Lower lobe of right lung (tissue), 2 donors: Measurements from ENCODE around the gene RPL15. TPM values are rescaled to one million over a fixed set of nuclear protein-coding genes. Genes with fewer than 3 reads are reported as not detected.

Experiments
- ATAC-seq, 2 donors: fragments of 200-7000 bp; cut with Tn5 transposase; one replicate each; pipeline ENCODE4 v1.9.1; 2020 to 2022; ENCODE audit warnings: mild to moderate bottlenecking in 2 of 2, moderate library complexity in 2 of 2
- DNase-seq: peaks from one replicate; pipeline ENCODE4 v3.0.0-alpha.2; 2020
- H3K27ac ChIP-seq: fragments of 200-600 bp; one replicate; pipeline ENCODE4 v1.8.0; 2022
- H3K27me3 ChIP-seq: fragments of 200-600 bp; one replicate; pipeline ENCODE4 v1.8.0; 2022; ENCODE audit warnings: low read depth
- H3K36me3 ChIP-seq: fragments of 200-600 bp; one replicate; pipeline ENCODE4 v1.8.0; 2022; ENCODE audit warnings: mild to moderate bottlenecking
- H3K4me1 ChIP-seq: fragments of 200-600 bp; one replicate; pipeline ENCODE4 v1.8.0; 2022
- H3K4me3 ChIP-seq: fragments of 200-600 bp; one replicate; pipeline ENCODE4 v1.8.0; 2022; ENCODE audit warnings: mild to moderate bottlenecking
- H3K9me3 ChIP-seq: fragments of 200-600 bp; one replicate; pipeline ENCODE4 v1.8.0; 2022
- intact Hi-C: fragments of 100-400 bp; cut with DNase I; formaldehyde crosslinking; loops from one replicate; pipeline ENCODE4 v1.11.0; 2022
- total RNA-seq: library from RNA; stranded (reverse); fragmentation: NEBNext Ultra II Directional; extraction: Animal tissue kit (Norgen Biotek cat#: 25700); gene quantifications from one replicate; pipeline ENCODE4 v1.2.1, GENCODE V29; 2021
- TF ChIP-seq, protein P1 (sequence below): fragments of 200-600 bp; IDR thresholded peaks from one replicate; pipeline ENCODE4 v1.8.0; 2022; ENCODE audit warnings: antibody characterized with exemption, mild to moderate bottlenecking
- donor health status: DM: no; HTN: yes; CAD: no; lungs with severe emphysema.

RPL15 gene
- total RNA-seq, 1 donor from 2014 or later: 1,413 TPM

DNA sequence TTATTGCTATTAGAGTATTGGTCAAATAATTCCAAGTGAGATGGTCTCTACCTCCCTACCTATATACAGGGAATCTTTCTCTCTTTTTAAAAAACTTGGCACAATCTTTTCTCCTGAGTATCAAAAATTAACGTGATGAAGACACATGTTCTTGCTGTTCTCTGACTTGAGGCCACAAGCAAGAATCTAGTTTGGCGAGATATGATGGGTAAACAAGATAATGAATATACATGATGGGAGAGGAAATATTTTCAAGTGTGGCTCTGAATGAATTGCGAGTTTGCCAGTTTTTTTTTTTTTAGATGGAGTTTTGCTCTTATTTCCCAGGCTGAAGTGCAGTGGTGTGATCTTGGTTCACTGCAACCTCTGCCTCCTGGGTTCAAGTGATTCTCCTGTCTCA is 39.8 kb downstream of the RPL15 start:
- intact Hi-C loops: no loop called here
- DNase-seq (no peak), ATAC-seq (no peak)
- no peak overlapping the region for H3K27ac ChIP-seq
- H3K27me3 ChIP-seq: no peaks in the 10 kb centered on the region
- H3K4me3 ChIP-seq: no peak overlapping the region
- peaks cover 43% of the 10 kb centered on the region for H3K36me3 ChIP-seq
- TF ChIP-seq, protein P1, sequence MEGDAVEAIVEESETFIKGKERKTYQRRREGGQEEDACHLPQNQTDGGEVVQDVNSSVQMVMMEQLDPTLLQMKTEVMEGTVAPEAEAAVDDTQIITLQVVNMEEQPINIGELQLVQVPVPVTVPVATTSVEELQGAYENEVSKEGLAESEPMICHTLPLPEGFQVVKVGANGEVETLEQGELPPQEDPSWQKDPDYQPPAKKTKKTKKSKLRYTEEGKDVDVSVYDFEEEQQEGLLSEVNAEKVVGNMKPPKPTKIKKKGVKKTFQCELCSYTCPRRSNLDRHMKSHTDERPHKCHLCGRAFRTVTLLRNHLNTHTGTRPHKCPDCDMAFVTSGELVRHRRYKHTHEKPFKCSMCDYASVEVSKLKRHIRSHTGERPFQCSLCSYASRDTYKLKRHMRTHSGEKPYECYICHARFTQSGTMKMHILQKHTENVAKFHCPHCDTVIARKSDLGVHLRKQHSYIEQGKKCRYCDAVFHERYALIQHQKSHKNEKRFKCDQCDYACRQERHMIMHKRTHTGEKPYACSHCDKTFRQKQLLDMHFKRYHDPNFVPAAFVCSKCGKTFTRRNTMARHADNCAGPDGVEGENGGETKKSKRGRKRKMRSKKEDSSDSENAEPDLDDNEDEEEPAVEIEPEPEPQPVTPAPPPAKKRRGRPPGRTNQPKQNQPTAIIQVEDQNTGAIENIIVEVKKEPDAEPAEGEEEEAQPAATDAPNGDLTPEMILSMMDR: no peak
- no peaks in the 10 kb centered on the region for H3K9me3 ChIP-seq
- peaks cover 24% of the 10 kb centered on the region for H3K4me1 ChIP-seq

DNA sequence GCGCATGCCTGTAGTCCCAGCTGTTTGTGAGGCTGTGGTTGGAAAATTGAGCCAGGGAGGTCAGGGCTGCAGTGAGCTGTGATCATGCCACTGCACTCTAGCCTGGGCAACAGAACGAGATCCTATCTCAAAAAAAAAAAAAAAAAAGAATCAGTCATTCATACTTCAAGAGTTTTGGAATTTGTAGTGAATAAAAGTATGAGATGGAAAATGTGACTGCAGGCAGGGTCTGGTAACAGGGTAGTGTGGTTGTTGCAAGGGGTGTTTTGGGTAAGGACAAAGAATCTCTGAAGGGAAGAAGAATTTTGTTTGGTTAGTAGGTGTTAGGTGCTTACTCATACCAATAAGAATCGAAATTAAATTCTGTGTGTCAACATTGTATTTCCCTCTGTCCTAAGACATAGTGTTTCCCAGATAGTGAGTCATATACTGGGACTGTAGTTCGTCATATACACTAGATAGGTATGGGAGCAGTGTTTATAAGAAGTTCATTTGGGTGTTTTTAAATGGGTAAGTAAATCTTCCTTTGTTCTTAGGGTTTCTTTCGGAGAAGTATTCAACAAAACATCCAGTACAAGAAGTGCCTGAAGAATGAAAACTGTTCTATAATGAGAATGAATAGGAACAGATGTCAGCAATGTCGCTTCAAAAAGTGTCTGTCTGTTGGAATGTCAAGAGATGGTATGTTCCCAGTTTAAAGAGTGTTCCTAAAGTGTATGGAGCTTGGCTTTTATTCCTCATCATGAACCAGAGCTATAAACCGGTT is 42.4 kb downstream of the RPL15 start:
- H3K27me3 ChIP-seq: no peaks in the 10 kb centered on the region
- intact Hi-C loops: no loop called here
- DNase-seq (no peak), ATAC-seq (peak; percentile 65 to 90)
- H3K4me1 ChIP-seq: peaks cover 7% of the 10 kb centered on the region
- TF ChIP-seq, protein P1: no peak
- H3K9me3 ChIP-seq: no peaks in the 10 kb centered on the region
- peaks cover 68% of the 10 kb centered on the region for H3K36me3 ChIP-seq
- H3K27ac ChIP-seq: no peak overlapping the region
- H3K4me3 ChIP-seq: no peak overlapping the region

DNA sequence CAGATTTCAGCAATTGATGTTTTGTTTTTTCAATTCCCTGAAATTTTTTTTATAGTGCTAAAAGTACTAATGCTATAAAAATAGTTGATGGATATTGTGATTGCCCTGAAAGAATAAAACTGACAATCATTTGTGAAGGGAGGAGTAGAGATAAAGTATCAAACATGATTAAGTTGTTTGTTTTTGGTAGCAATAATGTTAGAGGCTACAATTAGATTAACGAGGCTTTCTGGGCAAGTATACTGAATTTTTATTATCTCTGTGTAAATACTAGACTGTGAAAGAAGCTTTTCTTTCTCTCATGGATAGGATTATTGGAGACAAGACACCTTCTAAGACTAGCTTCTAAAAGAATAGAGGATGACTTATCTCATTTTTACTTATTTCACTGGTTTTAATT is 43.7 kb downstream of the RPL15 start:
- ATAC-seq: no peak
- intact Hi-C loops: no loop called here
- Histone ChIP-seq H3K9me3 (no peaks in the 10 kb centered on the region), H3K4me1 (no peaks in the 10 kb centered on the region), H3K27me3 (no peaks in the 10 kb centered on the region), H3K36me3 (peaks cover 74% of the 10 kb centered on the region), H3K4me3 (no peak overlapping the region), H3K27ac (no peak overlapping the region)
- DNase-seq: no peak
- TF ChIP-seq, protein P1: no peak

DNA sequence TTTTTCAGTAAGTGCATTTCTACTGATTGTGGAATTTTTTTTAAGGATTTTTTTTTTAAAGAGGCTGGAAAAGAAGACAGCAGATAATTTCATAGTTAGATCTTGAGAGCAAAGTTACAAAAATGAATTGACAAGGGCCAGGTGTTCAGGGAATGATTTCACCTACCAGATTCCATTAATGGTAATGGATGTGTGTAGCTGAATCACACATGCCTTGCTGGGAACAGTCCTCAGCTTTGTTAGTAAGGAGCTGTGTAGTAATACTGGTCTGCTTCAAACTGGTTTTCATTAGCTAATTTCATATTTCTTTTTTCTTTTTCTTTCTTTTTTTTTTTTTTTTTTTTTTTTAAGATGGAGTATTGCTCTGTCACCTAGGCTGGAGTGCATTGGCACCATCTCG is 44.1 kb downstream of the RPL15 start:
- intact Hi-C loops: no loop called here
- TF ChIP-seq, protein P1: no peak
- Histone ChIP-seq H3K9me3 (no peaks in the 10 kb centered on the region), H3K36me3 (peaks cover 76% of the 10 kb centered on the region), H3K4me1 (no peaks in the 10 kb centered on the region), H3K27me3 (no peaks in the 10 kb centered on the region), H3K27ac (no peak overlapping the region), H3K4me3 (no peak overlapping the region)
- ATAC-seq (no peak), DNase-seq (no peak)

DNA sequence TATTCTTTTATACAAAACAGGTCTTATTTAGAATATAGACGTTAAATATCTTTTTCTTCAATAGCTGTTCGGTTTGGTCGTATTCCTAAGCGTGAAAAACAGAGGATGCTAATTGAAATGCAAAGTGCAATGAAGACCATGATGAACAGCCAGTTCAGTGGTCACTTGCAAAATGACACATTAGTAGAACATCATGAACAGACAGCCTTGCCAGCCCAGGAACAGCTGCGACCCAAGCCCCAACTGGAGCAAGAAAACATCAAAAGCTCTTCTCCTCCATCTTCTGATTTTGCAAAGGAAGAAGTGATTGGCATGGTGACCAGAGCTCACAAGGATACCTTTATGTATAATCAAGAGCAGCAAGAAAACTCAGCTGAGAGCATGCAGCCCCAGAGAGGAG is 45.0 kb downstream of the RPL15 start:
- no peaks in the 10 kb centered on the region for H3K4me1 ChIP-seq
- H3K4me3 ChIP-seq: no peak overlapping the region
- H3K9me3 ChIP-seq: no peaks in the 10 kb centered on the region
- DNase-seq: no peak
- no peaks in the 10 kb centered on the region for H3K27me3 ChIP-seq
- ATAC-seq: no peak
- H3K36me3 ChIP-seq: peaks cover 79% of the 10 kb centered on the region
- intact Hi-C loops: no loop called here
- TF ChIP-seq, protein P1: no peak
- H3K27ac ChIP-seq: no peak overlapping the region
